Heart left ventricle (tissue), 13 donors: ENCODE data around the gene ST3GAL5.

Experiments used
- CTCF ChIP-seq, 12 donors: fragments of 200-600 bp; sonication (generic) in 4 of 12; IDR thresholded peaks; one replicate each; pipeline versions ENCODE4 v1.5.0 to v1.8.0; 2018 to 2022; ENCODE audit warnings: antibody characterized with exemption in 12 of 12, mild to moderate bottlenecking in 5 of 12
- POLR2A ChIP-seq, 2 donors: fragments of 450-650 bp; IDR thresholded peaks; one replicate each; pipeline ENCODE4 v1.6.1; 2017; ENCODE audit warnings: antibody characterized with exemption in 2 of 2, mild to moderate bottlenecking in 2 of 2, moderate library complexity in 2 of 2
- donor health status: ischemic (EF 13 %, LVEDD 7.1; RV severe dilation, severe dysfunction).
- donor health status: DM: no; HTN: yes; CAD: no.
- donor health status: DM: no; HTN: no; CAD: no.
- donor health status: ischemic (EF 25% LVEDD 6.9; RV normal size, moderate dysfunction).
- donor health status: ischemic (EF 25% LVEDD 5.7; RV mildly dilated, moderate dysfunction).
- donor health status: ischemic (EF 35%, LVEDD 5.7; RV mildly dilated, moderate dysfunction).
- donor health status: nonischemic (EF 11% LVEDD 7.7; RV severe dilation, severe dysfunction).
- donor health status: DM: yes; HTN: yes; CAD: no.
- donor health status: PGD.
- donor health status: ischemic (EF 29% LVEDD 5.4; RV normal size, mild dysfunction).
- donor health status: nonischemic (EF 23%, LVEDD 6.1; RV moderate dilation, normal function).

- TF ChIP-seq CTCF (IDR thresholded peaks at IDR 0.05) (no peak), POLR2A (IDR thresholded peaks at IDR 0.05) (no peak)
Observed at GRCh38 chr2:85886141-85886540, 2.6 kb downstream of the ST3GAL5 start.
